Measurements from ENCODE around the gene ASPSCR1. TPM values are rescaled to one million over a fixed set of nuclear protein-coding genes. Genes with fewer than 3 reads are reported as not detected.

The ASPSCR1 gene
- total and polyA plus RNA-seq, 2 of the 13 experiments (the other 11 are each of a cell fraction or from before 2014, with no cell fraction given) = 274 to 314 TPM

DNA sequence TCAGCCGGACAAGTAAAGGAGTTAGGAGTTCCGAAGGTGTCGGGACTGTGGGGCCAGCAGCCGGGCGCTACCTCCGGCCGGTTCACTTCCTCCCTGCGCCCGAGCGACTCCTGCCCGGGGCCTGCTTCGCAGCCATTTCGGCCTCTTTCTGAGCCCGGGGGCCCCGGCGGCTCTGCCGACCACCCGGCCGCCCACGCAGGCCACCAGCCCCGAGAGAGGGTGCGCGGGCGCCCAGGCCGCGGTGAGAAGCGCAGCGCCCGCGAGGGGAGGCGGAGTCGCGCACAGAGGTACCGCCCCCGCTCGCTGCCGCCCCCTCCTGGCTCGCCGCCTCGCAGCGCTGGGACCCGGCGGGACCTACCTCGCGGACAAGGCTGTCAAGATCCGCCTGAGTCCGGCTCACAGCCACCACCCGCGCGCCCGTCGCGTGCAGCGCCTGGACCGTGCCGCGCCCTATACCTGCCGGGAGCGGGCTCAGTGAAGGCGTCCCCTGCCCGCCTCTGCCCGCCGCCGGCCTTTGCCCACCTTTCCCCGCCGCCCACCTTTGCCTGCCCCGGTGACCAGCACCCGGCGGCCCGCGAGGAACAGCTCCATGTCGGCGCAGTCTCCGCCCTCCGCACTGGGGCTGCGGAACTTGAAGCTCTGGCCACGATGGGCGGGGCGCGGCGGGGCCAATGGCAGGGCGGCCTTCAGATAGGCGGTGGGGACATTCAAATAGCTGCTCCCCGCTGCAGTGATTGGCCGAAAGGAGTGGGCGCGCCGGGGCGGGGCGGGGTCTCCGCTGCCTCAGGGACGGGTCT lies 59.9 kb downstream of the ASPSCR1 start, which contains the start of gene DCXR (continued):
- TF ChIP-seq GATAD2A (CRISPR knock-in tag; IDR thresholded peaks at IDR 0.05) (no peak; the same call in none of the 2 replicates), NR2C2 (CRISPR knock-in tag; IDR thresholded peaks at IDR 0.05; ENCODE audit: borderline replicate concordance) (peak; percentile 82; the same call in 1 of the 2 replicates), HNRNPLL (IDR thresholded peaks at IDR 0.05; ENCODE audit: low read depth, low read length, poor library complexity, severe bottlenecking) (peak; percentile 96), RXRA (CRISPR knock-in tag; IDR thresholded peaks at IDR 0.05) (peak; percentile 75), NR1H2 (CRISPR knock-in tag; IDR thresholded peaks at IDR 0.05; ENCODE audit: borderline replicate concordance, low read depth) (peak; percentile 60), KDM5A (IDR thresholded peaks at IDR 0.05; ENCODE audit: borderline replicate concordance, low read length) (peak; percentile 70; the same call in 1 of the 2 replicates), ZNF234 (CRISPR knock-in tag; conservative IDR thresholded peaks at IDR 0.05) (no peak), SSRP1 (CRISPR knock-in tag; IDR thresholded peaks at IDR 0.05) (no peak), MAZ (IDR thresholded peaks at IDR 0.05; ENCODE audit: borderline replicate concordance, low read depth, low read length) (peak; percentile 76), MAZ (CRISPR knock-in tag; IDR thresholded peaks at IDR 0.05; ENCODE audit: low read depth) (peak; percentile 99), REXO4 (CRISPR knock-in tag; IDR thresholded peaks at IDR 0.05; ENCODE audit: borderline replicate concordance) (no peak; the same call in 1 of the 2 replicates)
- TF ChIP-seq, protein P1, sequence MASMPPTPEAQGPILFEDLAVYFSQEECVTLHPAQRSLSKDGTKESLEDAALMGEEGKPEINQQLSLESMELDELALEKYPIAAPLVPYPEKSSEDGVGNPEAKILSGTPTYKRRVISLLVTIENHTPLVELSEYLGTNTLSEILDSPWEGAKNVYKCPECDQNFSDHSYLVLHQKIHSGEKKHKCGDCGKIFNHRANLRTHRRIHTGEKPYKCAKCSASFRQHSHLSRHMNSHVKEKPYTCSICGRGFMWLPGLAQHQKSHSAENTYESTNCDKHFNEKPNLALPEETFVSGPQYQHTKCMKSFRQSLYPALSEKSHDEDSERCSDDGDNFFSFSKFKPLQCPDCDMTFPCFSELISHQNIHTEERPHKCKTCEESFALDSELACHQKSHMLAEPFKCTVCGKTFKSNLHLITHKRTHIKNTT (CRISPR knock-in tag; IDR thresholded peaks at IDR 0.05) = no peak
- TF ChIP-seq, protein P2, sequence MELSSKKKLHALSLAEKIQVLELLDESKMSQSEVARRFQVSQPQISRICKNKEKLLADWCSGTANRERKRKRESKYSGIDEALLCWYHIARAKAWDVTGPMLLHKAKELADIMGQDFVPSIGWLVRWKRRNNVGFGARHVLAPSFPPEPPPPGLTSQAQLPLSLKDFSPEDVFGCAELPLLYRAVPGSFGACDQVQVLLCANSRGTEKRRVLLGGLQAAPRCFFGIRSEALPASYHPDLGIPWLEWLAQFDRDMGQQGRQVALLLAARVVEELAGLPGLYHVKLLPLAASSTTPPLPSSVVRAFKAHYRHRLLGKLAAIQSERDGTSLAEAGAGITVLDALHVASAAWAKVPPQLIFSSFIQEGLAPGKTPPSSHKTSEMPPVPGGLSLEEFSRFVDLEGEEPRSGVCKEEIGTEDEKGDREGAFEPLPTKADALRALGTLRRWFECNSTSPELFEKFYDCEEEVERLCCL (CRISPR knock-in tag; IDR thresholded peaks at IDR 0.05; ENCODE audit: borderline replicate concordance) = no peak
- TF ChIP-seq, protein P3, sequence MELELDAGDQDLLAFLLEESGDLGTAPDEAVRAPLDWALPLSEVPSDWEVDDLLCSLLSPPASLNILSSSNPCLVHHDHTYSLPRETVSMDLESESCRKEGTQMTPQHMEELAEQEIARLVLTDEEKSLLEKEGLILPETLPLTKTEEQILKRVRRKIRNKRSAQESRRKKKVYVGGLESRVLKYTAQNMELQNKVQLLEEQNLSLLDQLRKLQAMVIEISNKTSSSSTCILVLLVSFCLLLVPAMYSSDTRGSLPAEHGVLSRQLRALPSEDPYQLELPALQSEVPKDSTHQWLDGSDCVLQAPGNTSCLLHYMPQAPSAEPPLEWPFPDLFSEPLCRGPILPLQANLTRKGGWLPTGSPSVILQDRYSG (CRISPR knock-in tag; IDR thresholded peaks at IDR 0.05) = 0 out of 2 replicates have a peak, but pooled peaks have one; percentile 18
- TF ChIP-seq, protein P4, sequence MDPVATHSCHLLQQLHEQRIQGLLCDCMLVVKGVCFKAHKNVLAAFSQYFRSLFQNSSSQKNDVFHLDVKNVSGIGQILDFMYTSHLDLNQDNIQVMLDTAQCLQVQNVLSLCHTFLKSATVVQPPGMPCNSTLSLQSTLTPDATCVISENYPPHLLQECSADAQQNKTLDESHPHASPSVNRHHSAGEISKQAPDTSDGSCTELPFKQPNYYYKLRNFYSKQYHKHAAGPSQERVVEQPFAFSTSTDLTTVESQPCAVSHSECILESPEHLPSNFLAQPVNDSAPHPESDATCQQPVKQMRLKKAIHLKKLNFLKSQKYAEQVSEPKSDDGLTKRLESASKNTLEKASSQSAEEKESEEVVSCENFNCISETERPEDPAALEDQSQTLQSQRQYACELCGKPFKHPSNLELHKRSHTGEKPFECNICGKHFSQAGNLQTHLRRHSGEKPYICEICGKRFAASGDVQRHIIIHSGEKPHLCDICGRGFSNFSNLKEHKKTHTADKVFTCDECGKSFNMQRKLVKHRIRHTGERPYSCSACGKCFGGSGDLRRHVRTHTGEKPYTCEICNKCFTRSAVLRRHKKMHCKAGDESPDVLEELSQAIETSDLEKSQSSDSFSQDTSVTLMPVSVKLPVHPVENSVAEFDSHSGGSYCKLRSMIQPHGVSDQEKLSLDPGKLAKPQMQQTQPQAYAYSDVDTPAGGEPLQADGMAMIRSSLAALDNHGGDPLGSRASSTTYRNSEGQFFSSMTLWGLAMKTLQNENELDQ (CRISPR knock-in tag; IDR thresholded peaks at IDR 0.05; ENCODE audit: borderline replicate concordance) = no peak
- TF ChIP-seq, protein P5, sequence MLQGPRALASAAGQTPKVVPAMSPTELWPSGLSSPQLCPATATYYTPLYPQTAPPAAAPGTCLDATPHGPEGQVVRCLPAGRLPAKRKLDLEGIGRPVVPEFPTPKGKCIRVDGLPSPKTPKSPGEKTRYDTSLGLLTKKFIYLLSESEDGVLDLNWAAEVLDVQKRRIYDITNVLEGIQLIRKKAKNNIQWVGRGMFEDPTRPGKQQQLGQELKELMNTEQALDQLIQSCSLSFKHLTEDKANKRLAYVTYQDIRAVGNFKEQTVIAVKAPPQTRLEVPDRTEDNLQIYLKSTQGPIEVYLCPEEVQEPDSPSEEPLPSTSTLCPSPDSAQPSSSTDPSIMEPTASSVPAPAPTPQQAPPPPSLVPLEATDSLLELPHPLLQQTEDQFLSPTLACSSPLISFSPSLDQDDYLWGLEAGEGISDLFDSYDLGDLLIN (CRISPR knock-in tag; IDR thresholded peaks at IDR 0.05; ENCODE audit: borderline replicate concordance) = no peak; the same call in 1 of the 2 replicates
- TF ChIP-seq, protein P6, sequence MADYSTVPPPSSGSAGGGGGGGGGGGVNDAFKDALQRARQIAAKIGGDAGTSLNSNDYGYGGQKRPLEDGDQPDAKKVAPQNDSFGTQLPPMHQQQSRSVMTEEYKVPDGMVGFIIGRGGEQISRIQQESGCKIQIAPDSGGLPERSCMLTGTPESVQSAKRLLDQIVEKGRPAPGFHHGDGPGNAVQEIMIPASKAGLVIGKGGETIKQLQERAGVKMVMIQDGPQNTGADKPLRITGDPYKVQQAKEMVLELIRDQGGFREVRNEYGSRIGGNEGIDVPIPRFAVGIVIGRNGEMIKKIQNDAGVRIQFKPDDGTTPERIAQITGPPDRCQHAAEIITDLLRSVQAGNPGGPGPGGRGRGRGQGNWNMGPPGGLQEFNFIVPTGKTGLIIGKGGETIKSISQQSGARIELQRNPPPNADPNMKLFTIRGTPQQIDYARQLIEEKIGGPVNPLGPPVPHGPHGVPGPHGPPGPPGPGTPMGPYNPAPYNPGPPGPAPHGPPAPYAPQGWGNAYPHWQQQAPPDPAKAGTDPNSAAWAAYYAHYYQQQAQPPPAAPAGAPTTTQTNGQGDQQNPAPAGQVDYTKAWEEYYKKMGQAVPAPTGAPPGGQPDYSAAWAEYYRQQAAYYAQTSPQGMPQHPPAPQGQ (CRISPR knock-in tag; IDR thresholded peaks at IDR 0.05; ENCODE audit: borderline replicate concordance) = 0 out of 2 replicates have a peak, but pooled peaks have one; percentile 87
- TF ChIP-seq, protein P7, sequence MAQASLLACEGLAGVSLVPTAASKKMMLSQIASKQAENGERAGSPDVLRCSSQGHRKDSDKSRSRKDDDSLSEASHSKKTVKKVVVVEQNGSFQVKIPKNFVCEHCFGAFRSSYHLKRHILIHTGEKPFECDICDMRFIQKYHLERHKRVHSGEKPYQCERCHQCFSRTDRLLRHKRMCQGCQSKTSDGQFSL (CRISPR knock-in tag; IDR thresholded peaks at IDR 0.05) = no peak
